ENCODE results near the gene LDB3. TPM values are rescaled to one million over a fixed set of nuclear protein-coding genes. Genes with fewer than 3 reads are reported as not detected.

Gene LDB3
- total RNA-seq, 2 donors from 2014 or later, result 0.11 TPM; not detected in 1

DNA sequence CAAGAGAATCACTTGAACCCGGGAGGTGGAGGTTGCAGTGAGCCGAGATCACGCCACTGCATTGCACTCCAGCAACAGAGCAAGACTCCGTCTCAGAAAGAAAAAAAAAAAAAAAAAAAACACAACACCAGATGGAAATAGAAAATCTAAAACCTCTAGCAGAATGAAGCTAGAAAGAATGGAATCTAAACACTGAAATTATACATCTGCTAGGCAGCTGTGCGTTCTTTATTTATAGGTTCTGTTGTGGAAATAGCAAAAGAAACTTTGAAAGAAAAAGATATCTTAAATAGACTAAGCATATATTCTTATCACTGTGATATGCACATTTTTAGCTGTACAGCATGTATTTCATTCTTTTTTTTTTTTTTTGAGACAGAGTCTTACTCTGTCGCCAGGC, 105.2 kb downstream of the LDB3 start:
- Mint-ChIP-seq H3K27ac (no peak overlapping the region), H3K4me1 (peaks cover 17% of the 10 kb centered on the region), H3K36me3 (ENCODE audit: low read depth) (no peaks in the 10 kb centered on the region), H3K27me3 (no peaks in the 10 kb centered on the region), H3K9me3 (no peaks in the 10 kb centered on the region), H3K4me3 (no peak overlapping the region)
- no peak for ATAC-seq (replicated peaks)

DNA sequence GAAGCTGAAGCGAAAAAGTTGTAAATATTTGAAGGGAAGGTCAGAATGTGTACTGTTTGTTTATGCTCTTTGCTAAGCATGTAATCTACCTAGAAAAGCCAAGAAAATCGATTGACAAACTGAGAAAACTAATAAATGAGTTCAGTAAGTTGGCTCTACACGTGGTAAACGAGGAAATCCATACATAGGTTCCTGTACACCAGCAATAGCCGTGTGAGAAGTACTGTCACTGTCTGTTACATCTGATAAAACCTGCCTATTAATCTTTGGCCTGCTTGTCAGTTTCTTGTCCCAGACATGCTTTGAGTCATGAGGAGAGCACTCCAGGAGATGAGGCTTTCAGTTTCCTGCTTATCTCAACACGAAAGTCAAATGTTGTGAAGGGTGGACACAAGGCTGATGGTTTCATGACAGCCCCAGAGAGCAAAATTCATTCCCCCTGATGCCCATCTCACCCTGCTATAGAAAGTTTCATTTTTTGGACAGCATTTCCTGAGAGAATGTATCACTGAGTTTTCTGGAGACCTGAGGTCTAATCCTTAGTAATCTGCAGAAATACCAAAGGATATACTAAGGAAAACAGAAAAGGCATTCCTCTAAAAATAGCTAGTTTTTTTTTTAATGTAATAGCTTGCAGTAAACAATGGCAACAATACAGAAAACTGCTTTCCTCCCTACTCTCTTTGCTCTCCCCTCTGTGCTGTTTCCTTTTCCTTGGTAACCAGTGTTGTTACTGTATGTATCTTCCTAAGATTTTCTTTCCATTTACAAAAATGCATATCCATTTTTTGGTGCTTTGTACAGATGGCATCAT, 107.0 kb downstream of the LDB3 start:
- H3K36me3 Mint-ChIP-seq (ENCODE audit: low read depth), result no peaks in the 10 kb centered on the region
- no peaks in the 10 kb centered on the region for H3K27me3 Mint-ChIP-seq
- no peak overlapping the region for H3K4me3 Mint-ChIP-seq
- peak; percentile 53 for ATAC-seq (replicated peaks)
- H3K27ac Mint-ChIP-seq, result no peak overlapping the region
- H3K9me3 Mint-ChIP-seq, result no peaks in the 10 kb centered on the region
- peaks cover 11% of the 10 kb centered on the region for H3K4me1 Mint-ChIP-seq

DNA sequence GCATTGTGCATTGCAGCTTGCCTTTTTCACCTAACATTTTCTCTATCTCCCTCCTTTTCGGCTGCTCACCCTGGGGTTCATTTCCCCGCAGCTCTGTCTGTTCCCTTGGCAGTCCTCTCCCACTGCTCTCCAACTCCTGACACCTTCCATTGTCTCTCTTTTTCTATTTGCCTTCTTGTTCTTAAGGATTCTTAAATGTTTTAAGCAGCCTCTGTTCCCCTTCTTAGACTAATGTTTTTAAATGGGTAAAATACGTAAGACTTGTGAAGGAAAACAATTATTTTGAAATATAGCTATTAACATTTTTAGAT, 107.5 kb downstream of the LDB3 start:
- Mint-ChIP-seq H3K4me3 (no peak overlapping the region), H3K9me3 (no peaks in the 10 kb centered on the region), H3K4me1 (peaks cover 9% of the 10 kb centered on the region), H3K36me3 (ENCODE audit: low read depth) (no peaks in the 10 kb centered on the region), H3K27me3 (no peaks in the 10 kb centered on the region), H3K27ac (no peak overlapping the region)
- no peak for ATAC-seq (replicated peaks)

DNA sequence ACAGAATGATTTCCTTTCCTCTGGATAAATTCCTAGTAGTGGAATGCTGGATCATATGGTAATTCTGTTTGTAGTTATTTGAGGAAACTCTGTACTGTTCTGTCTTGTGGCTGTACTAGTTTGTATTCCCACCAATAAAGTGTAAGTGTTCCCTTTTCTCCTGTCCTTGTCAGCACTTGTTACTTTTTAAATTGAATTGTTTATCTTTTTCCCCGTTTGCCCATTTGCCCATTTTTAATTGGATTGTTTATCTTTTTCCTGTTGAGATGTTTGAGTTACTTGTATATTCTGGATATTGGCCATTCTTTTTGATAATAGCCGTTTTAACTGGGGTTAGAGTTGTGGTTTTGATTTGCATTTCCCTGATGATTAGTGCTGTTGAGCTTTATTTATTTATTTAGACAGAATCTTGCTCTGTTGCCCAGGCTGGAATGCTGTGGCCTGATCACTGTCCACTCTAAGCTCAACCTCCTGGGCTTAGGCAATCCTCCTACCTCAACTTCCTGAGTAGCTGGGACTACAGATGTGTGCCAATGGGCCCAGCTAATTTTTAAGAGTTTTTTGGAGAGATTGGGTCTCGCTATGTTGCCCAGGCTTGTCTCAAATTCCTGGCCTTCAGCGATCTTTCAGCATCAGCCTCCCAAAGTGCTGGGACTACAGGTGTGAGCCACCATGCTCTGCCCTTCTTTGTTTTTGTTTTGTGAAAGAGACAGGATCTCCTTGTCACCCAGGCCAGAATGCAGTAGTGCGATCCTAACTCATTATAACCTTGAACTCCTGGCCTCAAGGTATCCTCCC, 111.1 kb downstream of the LDB3 start:
- Mint-ChIP-seq H3K27me3 (no peaks in the 10 kb centered on the region), H3K4me3 (no peak overlapping the region), H3K27ac (no peak overlapping the region), H3K9me3 (no peaks in the 10 kb centered on the region), H3K4me1 (peaks cover 9% of the 10 kb centered on the region), H3K36me3 (ENCODE audit: low read depth) (no peaks in the 10 kb centered on the region)
- ATAC-seq (replicated peaks), result no peak

DNA sequence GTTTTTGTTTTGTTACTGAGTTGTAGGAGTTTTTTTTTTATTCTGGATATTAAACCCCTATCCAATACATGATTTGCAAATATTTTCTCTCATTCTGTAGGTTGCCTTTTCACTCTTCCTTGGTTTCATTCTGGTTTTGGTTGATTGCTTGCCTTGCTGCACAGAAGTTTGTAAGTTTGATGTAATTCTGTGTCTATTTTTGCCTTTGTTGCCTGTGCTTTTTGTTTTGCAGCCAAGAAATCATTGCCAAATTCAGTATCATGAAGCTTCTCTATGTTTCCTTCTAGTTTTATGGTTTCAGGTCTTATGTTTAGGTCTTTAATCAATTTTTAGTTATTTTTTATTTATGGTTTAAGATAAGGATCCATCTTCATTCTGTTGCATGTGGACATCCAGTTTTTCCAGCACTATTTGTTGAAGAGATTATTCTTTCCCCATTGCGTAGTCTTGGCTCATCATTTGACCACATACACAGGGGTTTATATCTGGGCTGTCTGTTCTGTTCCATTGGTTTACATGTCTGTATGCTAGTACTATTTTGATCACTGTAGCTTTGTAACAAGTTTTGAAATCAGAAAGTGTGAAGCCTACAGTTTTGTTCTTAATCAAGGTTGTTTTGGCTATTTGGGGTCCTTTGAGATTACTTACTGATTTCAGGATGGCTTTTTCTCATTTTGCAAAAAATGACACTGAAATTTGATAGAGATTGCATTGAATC, 114.5 kb downstream of the LDB3 start:
- no peak for ATAC-seq (replicated peaks)
- Mint-ChIP-seq H3K4me3 (no peak overlapping the region), H3K27me3 (no peaks in the 10 kb centered on the region), H3K36me3 (ENCODE audit: low read depth) (no peaks in the 10 kb centered on the region), H3K4me1 (peaks cover 5% of the 10 kb centered on the region), H3K9me3 (peaks cover 5% of the 10 kb centered on the region), H3K27ac (no peak overlapping the region)

- peaks cover 5% of the 10 kb centered on the region for H3K9me3 Mint-ChIP-seq
- no peaks in the 10 kb centered on the region for H3K4me1 Mint-ChIP-seq
- ATAC-seq (replicated peaks), result no peak
- H3K4me3 Mint-ChIP-seq, result no peak overlapping the region
- H3K36me3 Mint-ChIP-seq (ENCODE audit: low read depth), result no peaks in the 10 kb centered on the region
- no peaks in the 10 kb centered on the region for H3K27me3 Mint-ChIP-seq
- H3K27ac Mint-ChIP-seq, result no peak overlapping the region
These were observed 116.7 kb downstream of the LDB3 start for GRCh38 chr10:86785037-86785436.

Other genes starting within 250 kb of the LDB3 start
- gene WAPL, start 146.7 kb upstream of the LDB3 start, total RNA-seq, result 10 to 100 TPM; 39.2 to 51.5 TPM
- not detected for gene OPN4, start 14.0 kb upstream of the LDB3 start, total RNA-seq
- gene BMPR1A, start 88.1 kb downstream of the LDB3 start, total RNA-seq, result 10 to 100 TPM; 11.1 to 14.4 TPM

Measured in activated T-helper 17 cell treated with anti-CD3 and anti-CD28 coated beads, Interleukin-2, amount 50 U/mL, for 72 hours (primary cell).